Fibroblast of skin of abdomen (primary cell): ENCODE data around the gene FAM181A. TPM values are rescaled to one million over a fixed set of nuclear protein-coding genes. Genes with fewer than 3 reads are reported as not detected.

ENCODE experiments used
- DNase-seq: peaks from one replicate; pipeline ENCODE4 v3.0.0-alpha.2; 2013
- polyA plus RNA-seq, 2 experiments: library from polyadenylated mRNA; unstranded; fragments of 120-200 nt; gene quantifications; one replicate each; pipeline ENCODE4 v1.2.1, GENCODE V29; 2013; ENCODE audit not compliant: insufficient read length in 2 of 2

The FAM181A gene
- not detected for polyA plus RNA-seq (2013, experiment 1 of 2; ENCODE audit: insufficient read length)
- not detected for polyA plus RNA-seq (2013, experiment 2 of 2; ENCODE audit: insufficient read length)

DNA sequence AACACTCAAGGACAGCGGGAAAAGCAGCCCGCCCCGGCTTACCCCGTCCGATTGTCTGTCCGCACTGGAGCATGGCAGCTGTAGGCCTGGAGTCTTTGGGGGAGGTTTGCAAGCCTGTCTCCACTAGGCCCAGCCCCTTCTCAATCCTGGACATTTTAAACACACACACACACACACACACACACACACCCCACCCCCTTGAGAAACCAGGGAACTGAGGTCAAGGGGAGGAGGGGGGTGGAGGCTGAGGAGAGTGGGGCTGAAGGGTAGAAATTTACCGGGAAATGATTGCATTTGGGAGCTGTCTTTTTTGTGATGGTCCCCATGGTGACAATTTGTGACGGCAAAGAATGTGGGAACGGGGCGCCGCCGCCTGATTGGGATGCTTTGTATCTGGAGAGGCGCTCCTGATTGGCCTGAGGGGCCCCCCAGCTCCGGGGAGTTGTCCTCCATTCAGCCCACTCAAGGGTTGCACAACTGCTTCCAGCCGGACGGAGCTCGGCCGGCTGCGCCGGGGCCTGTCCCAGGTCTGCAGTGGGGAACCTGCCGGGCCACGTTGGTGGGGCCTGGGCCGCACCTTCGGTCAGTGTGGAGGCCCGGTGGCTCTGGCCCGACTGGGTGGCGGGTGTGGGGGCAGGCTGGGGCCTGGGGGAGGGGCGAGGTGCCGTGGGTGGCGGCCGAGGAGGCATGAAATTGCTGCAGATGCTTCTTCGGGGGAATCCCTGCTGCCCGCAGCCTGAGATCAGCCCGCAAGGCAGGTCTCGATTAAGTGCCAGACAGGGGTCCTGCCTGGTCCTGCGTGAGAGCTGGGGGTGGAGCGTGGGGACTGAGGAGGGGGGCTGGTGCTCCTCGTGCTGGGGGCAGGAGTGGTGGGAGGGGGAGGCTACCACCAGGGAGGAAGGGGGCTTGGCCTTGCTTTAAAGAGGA, at the start of gene FAM181A:
Gene FAM181A, plus strand, starts transcription at position 472 of the 927 bp plus-strand sequence. CDS start 942 bp downstream, outside the sequence.
- DNase-seq: no peak

DNA sequence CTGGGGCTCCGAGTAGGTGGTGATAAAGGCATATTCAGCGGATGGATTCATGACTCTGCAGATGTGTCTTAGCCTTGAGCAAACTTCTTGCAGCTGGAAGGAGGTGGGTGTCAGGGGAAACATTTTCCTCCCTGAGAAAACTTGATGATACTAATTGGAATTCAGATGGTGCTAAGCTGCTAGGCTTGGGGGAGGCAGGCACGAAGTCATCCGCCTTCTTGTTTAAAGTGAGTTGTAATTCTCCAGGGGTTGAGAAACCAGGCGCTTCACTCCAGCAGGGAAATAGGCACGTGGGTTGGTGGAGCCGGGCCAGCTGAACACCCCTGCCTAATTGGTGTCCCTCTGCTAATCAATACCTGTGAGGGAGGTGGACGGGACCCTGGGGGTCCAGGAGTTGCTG, 48.9 kb upstream of the FAM181A start:
- no peak for DNase-seq

DNA sequence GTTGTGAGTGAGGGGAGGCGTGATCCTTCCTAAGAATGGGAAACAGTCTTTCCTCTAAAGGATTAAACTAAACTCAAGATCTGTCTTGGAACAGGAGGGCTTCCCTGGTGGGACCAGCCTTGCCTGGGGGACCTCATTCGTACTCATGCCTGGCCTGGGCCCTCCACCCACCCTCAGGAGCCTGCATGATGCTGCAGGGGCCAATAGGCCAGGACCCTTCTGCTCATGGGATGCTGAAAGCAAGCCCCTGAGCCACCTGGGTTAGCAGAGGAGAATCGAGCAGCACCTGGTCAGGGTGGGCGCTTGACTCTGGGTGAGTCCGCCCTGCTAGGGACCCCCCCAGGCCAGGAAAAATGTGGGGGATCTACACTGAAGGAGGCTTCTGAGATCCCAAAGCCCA, 48.3 kb upstream of the FAM181A start:
- DNase-seq: no peak

DNA sequence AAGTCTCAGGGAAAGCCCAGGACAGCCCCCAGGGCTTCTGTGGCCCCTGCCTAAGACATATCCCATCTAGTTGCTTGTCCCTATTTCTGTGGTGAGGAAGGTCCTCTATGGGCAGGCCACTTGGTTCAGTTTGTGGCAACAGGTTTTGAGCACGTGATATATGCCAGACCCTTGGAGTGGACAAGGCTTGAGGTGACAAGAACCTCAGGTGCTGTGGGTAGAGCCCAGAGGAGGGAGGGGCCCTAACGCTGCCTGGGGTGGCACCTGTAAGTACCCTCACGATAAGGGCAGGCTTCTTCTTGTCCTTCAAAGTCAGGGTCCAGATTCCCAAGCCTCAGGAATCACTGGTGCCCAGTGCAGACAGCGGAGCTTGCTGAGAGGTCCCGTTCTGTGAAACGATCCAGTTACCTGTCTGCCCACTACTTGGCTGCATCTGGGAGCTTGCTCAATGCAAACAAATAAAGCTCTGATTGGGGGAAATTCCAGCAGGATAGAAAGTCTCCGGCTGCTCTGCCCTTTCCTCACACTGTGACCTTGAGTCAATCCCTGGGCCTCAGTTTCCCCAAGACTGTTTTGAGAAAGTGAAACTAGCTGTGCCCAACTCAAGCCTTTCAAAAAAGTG, 47.7 kb upstream of the FAM181A start:
- no peak for DNase-seq

DNA sequence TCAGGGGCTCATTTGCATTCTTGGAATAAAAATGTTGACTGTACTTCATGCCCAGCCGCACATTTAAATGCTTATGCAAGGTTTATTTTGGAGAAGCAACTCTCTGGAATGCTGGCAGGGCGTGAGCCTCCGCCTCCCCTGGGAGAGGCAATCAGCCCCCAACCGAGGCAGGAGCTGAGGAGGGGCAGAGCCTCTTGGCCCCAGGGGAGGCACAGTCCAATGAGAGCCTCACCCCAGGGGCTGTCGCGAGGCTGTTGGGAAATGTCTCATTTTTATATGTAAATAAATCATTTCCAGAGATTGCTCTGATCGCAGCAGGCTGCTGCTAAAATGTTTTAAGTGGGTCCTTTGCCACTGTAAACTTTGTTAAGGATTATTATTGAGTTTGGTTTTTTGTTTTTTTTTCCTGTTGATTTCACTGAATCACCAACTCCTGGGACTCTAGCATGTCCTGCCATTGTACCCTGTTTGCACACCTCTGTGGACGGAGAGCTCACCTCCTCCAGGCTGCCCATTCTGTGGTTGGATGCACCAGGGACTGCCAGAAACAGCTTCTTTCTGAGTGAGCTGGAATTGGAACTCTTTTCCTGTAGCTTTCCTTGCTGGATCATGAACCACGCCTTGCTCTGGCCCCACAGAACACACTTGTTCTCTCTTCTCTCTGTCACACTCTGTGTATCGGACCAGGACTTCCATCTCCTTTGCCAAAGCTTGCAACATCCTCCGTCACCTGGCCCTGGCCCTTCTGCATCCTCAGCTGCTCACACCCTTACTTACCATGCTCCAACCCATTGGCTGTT, 46.9 kb upstream of the FAM181A start:
- peak; percentile 56 for DNase-seq

DNA sequence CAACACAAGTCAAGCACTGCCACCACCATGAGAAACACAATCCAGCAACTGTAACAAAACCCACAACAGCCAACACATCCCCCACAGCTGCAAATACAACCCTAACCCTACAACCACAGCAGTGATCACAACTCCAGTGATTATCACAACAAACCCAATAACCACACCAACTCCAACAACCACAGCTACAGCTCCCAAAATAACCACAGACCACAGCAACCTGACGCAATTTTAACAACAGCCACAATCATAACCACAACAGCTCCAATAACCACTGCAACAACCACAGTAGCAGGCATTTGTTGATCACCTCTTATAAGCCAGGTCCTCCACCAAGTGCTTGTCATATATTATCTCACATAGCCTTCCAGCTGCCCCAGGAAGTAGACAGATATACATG, 42.2 kb upstream of the FAM181A start:
- no peak for DNase-seq

DNA sequence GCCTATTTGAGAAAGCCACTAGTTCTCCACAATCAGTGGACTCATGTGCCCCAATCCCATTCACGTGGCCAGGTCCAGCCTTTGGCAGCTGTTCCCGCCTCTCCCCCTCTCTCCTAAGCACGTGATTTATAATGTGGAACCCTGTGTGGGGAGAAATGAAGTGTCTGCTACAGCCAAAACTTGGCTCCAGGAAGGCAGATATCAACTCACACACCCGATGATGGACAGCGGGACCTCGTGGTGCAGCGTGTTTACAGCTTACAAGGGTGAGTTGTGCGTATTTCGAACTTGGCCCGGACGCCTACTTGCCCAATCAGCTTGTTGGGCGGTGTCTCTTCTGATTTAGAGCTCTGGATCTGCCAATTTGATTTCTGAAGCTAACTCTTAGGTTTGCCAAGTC, 38.1 kb upstream of the FAM181A start:
- no peak for DNase-seq

DNA sequence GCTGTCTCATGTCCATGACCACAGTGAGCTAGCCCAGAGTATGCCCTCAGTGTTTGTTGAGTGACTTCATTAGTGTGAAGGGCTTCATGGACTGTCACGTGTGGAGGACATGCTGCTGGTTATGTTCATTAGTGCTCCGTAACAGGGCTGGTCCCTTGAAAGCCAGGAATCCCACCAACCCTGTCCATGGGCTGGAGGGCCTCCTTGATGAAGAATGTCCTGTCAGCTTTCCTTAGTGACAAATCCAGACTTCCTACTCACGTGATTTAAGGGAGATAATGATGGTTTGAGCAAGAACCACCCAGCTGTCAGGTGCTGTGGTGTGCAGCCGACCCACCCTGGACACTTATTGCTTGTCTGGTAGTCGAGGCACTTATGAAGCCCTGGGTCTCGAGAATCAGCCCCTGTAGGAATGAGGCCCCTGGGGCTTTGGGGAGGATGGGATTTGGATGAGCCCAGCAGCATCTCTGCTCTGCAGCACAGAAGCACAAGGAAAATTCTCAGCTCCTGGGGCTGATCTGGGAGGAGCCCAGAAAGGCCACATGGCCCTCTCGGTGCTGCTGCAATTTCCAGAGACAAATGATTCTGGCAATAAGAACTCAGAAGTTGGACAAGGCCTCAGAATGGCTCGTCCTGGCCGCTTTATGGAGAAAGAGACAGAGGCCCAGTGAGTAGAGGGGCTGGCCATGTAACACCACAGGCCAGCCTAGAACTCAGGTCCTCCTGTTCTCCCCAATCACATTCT, 37.2 kb upstream of the FAM181A start:
- no peak for DNase-seq

DNA sequence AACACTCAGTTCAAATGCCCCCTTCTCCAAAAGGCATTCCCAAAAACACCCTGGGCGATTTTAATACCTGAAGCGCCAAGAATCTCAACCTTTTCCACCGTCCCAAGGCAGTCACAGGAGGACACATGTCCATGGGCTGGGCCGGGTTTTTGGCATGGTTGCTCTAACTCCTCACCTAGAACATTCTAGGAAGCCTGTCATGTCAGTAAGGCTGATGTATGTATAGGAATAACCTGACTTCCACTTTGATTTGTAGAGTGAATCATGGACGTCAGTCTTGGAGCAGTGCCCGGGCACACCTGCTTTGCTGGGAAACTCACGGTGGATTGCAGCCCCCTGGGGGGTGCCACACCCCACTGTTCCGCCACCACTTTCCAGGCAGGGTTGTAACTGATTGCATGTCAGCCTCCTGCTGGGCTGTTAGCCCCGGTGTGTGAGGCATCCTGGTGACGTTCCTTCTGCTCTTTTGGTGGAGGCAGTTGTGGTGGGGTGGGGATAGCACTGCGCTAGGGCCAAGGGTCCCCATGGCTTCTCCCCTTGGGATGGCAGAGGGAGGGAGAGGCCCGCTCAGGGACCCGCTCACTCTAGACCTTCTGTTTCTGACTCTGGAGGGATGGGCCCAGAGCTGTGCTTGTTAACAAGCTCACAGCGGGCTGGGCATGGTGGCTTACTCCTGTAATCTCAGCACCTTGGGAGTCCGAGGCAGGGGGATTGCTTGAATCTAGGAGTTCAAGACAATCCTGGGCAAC, 35.2 kb upstream of the FAM181A start:
- DNase-seq: no peak

DNA sequence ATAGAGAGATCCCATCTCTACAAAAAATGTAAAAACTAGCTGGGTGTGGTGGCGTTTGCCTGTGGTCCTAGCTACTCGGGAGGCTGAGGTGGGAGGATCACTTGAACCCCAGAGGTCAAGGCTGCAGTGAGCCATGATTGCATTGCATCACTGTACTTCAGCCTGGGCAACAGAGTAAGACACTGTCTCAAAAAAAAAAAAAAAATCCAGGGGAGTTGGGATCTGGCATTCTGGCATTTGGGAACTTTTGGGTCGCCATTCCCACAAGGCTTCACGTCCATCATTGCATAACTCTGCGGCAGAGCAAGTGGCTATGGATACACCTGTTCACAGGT, 34.7 kb upstream of the FAM181A start:
- no peak for DNase-seq

DNA sequence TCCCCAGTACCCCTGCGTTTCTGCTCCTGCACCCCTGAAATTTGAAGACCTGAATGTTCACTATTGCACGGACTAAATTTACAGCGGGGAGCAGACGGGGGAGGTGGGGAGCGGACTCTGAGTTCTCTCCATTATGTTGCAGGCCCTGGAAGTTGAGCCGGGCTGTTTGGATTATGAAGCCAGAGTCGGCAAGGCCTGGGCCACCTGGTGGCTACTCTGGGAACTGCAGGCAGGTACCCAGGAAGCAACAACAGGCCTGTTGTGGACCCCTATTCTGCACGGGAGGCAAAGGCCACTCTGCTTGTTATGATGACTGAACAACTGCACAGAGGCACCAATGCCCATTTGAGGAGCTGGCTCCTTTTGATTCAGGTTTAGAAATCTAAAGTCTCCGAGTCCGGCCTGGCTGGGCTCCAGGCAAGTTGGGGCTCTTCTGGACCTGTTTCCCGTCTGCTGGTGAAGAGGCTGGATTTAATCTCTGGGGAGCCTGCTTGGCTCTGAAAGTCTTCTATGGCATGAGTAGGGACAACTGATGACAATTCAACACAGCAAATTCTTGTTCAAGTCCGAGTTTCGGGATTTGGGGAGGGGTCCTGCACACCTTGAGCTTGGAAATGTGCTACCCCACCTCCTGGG, 34.1 kb upstream of the FAM181A start:
- DNase-seq: peak; percentile 45

DNA sequence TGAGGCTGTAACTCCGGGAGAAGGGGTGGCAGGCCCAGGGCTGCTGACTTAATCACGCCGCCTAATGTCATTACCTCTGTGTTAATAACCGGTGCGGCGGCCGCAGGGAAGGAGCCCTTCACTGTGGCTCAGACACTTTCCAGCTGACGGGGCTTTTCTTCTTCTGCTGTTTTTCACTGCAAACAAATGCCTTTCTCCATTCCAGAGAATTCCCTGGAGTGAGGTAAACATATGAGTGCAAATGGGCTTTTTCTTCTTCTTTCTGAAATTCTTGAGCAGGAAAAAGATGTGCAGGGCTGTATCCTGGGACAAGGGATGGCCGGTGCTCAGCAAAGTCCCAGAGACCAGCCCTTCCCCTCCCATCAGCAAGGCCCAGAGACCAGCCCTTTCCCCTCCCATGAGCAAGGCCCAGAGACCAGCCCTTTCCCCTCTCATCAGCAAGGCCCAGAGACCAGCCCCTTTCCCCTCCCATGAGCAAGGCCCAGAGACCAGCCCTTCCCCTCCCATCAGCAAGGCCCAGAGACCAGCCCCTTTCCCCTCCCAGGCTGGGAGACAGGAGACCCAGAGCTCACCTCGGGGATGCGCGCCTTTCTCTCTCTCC, 33.4 kb upstream of the FAM181A start:
- DNase-seq: no peak

DNA sequence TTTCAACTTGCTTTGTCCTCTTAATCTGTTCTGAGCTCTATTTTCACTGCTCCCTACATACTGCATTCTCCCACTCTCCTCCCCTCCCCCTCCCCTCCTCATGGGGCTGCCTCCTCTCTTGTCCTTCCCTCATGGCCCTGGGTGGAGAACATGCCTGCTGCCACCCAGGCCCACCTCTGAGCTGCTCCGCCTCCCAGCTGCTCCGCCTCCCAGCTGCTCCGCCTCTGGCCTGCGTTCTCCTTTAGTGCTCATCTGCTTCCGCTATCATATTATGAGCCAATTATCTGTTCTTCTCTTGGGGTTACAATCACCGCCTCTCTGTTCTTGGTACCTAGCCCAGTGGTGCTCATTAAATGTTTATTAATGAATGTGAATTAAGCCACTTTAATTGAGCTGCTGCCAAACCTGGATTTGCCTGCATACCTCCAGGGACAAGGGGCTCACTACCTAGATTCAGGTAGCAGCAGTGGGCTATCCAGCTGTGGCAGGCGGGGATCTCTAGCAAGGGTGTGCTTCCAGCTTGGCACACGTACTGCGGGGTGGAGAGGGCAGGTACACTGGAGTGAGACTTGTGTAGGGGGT, 32.0 kb upstream of the FAM181A start:
- DNase-seq: no peak

DNA sequence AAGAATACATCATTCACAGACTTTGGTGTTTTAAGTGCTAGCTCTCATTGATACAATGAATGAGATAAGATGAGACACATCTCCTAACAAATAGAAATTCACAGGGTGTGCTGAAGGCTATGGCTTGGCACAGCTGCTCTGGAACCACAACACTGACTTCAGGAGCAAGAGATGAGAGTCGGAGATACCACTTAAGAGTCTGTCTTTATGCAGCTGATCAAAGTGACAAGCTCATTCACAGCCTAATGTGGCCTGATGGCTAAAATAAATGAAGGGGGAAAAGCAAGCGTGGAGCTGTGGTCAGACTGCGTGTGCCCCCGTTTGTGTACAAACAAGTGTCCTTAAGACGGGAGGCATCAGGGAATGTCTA, 29.7 kb upstream of the FAM181A start:
- no peak for DNase-seq

DNA sequence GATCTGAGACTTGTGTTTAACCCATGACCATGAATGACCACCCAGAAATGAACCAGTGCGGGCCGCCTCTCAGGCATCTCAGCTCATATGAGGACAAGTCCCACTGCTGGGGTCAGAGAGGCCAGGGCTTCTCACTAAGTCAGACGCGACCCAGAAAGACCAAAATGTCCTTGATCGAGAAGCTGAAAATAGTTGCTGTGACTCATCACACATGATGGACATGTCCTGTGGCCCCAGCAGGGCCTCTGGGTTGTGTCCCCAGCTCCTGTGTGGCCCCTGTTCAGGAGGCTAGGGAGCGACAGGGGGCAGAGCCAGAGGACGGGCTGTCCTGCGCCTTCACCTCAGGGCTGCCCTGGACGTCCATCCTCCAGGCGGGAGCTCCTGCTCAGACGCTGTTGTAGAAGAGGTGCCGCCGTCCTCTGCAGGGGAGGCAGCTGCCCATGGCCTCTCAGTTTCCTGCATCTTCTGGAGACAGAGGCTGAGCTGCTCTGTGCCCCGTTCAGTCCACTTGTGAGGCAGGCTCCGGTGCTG, 29.0 kb upstream of the FAM181A start:
- DNase-seq: no peak

DNA sequence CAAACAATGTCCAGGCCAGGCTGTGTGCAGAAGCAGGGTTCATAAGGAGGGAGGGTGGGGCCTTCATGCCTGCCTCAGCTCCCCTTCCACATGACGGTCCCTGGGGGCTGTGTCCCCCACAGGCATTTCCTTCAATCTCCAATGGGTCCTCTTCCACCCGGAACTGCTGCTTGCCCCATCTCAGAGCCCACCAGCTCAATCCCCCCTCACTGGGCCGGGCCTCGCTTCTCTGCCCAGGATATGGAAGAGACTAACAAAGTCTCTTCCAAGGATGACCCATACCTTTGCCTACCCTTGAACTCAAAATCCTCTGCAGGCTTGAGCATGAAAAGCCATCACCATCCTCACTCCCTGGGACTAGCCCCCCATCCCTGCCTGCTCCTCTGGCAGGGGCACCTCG, 28.4 kb upstream of the FAM181A start:
- no peak for DNase-seq

DNA sequence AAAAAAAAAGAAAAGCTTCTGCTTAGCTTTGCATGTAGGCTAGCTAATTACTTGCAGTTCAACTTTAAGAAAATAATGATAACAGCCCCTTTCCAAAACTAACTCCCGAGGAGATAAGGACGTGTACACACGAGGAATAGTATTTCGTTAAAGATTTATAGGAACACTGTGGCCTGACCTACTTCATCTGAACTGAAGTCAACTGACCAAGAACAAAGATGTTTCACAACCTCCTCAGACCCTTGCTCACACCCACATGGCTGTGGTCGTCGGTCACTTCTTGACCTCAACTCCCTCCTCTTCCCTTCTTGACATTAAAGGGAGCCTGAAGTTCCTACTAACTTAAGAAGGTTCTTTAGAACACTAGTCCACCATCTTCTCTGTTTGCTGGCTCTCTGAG, 25.3 kb upstream of the FAM181A start:
- DNase-seq: no peak

DNA sequence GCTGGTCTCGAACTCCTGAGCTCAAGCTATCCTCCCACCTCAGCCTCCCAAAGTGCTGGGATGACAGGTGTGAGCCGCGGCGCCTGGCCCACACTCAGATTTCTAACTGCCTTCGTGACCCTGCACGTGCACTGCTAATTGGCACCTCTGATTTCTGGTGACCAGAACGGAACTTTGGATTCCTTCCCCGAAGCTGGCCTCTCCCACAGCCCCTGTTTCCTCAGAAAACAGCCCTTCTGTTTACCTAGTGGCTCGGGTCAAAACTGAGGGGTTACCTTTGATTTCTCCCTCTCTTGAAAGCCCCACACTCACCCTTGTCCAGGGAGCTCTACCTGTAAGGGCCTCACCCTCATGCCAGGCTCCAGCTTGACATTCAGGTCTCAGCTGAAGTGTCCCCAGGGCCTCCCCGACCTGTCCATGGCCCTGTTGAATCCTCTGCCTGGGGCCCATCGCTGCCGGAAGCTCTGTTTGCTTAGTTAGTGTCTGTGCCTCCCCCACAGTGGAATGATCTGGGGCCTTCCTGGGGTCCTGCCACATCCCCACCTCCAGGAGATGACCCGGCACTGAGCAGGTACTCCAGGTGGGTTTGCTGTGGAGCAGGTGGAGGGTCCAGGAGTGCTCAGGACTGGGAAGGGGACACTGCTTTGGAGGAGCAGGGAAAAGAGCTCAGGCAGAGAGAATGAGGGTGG, 24.4 kb upstream of the FAM181A start:
- DNase-seq: no peak
